Keratinocyte (primary cell): ENCODE data around the gene LDLRAD4. TPM values are rescaled to one million over a fixed set of nuclear protein-coding genes. Genes with fewer than 3 reads are reported as not detected.

Experiments
- DNase-seq: peaks from one replicate; pipeline ENCODE4 v3.0.0-alpha.2; 2011; ENCODE audit warnings: low read depth, missing footprints, low spot score
- FAIRE-seq: peaks from 2 replicates; lab custom pipeline; 2011; peaks lifted over from hg19 to GRCh38; lab: Jason Lieb, UNC
- H2AFZ ChIP-seq: 2 replicates; pipeline ENCODE4 v1.6.0; 2012; ENCODE audit warnings: low read length, control low read depth, inconsistent platforms; ENCODE audit not compliant: control insufficient read depth
- H3K27ac ChIP-seq: 2 replicates; pipeline ENCODE4 v1.5.1; 2011; ENCODE audit warnings: low read length; ENCODE audit not compliant: control insufficient read depth, insufficient read depth
- H3K27me3 ChIP-seq: 3 replicates; pipeline ENCODE4 v1.6.0; 2011; ENCODE audit warnings: low read length; ENCODE audit not compliant: control insufficient read depth, insufficient read depth; ENCODE audit errors: extremely low read depth
- H3K36me3 ChIP-seq, 2 experiments: 2 replicates in 1 of 2; 3 replicates in 1 of 2; pipeline ENCODE4 v1.5.1; 2011; ENCODE audit warnings: low read length in 2 of 2, mild to moderate bottlenecking in 1 of 2; ENCODE audit not compliant: control insufficient read depth in 2 of 2, insufficient read depth in 2 of 2; ENCODE audit errors: extremely low read depth in 1 of 2
- H3K4me1 ChIP-seq: 3 replicates; pipeline ENCODE4 v1.5.1; 2011; ENCODE audit warnings: low read length; ENCODE audit not compliant: control insufficient read depth, insufficient read depth; ENCODE audit errors: extremely low read depth
- H3K4me2 ChIP-seq: 3 replicates; pipeline ENCODE4 v1.6.0; 2011; ENCODE audit warnings: low read depth, low read length; ENCODE audit not compliant: control insufficient read depth, insufficient read depth; ENCODE audit errors: extremely low read depth
- H3K4me3 ChIP-seq, 3 experiments: fragments of 200-600 bp in 1 of 3; sonication (generic) in 1 of 3; 2 replicates in 2 of 3; 3 replicates in 1 of 3; pipeline ENCODE4 v1.5.1; 2011 to 2016; ENCODE audit warnings: low read length in 3 of 3, mild to moderate bottlenecking in 3 of 3, control low read depth in 2 of 3, inconsistent platforms in 1 of 3, low read depth in 1 of 3, mixed read lengths in 1 of 3, mixed run types in 1 of 3, moderate library complexity in 1 of 3; ENCODE audit not compliant: control insufficient read depth in 2 of 3, insufficient read depth in 2 of 3; ENCODE audit errors: extremely low read depth in 1 of 3
- H3K79me2 ChIP-seq: 2 replicates; pipeline ENCODE4 v1.6.0; 2012; ENCODE audit warnings: low read length; ENCODE audit not compliant: control insufficient read depth, insufficient read depth
- H3K9ac ChIP-seq: 3 replicates; pipeline ENCODE4 v1.6.0; 2011; ENCODE audit warnings: low read length; ENCODE audit not compliant: control insufficient read depth, insufficient read depth; ENCODE audit errors: extremely low read depth
- H3K9me1 ChIP-seq: 3 replicates; pipeline ENCODE4 v1.6.0; 2011; ENCODE audit warnings: low read length; ENCODE audit not compliant: control insufficient read depth, insufficient read depth; ENCODE audit errors: extremely low read depth
- H3K9me3 ChIP-seq: 2 replicates; pipeline ENCODE4 v1.5.1; 2012; ENCODE audit warnings: low read depth, low read length; ENCODE audit not compliant: control insufficient read depth
- H4K20me1 ChIP-seq: 3 replicates; pipeline ENCODE4 v1.6.0; 2011; ENCODE audit warnings: low read length; ENCODE audit not compliant: control insufficient read depth, insufficient read depth; ENCODE audit errors: extremely low read depth
- CTCF ChIP-seq, 3 experiments: IDR thresholded peaks in 1 of 3; conservative IDR thresholded peaks in 1 of 3; optimal IDR thresholded peaks in 1 of 3; 2 replicates in 2 of 3; 3 replicates in 1 of 3; pipeline versions ENCODE3 to v1.5.1; 2011; ENCODE audit warnings: low read length in 3 of 3, mild to moderate bottlenecking in 3 of 3, moderate library complexity in 2 of 3, control low read depth in 1 of 3, inconsistent platforms in 1 of 3; ENCODE audit not compliant: insufficient read depth in 2 of 3; ENCODE audit errors: extremely low read depth in 1 of 3
- EZH2 ChIP-seq: IDR thresholded peaks from one replicate; pipeline ENCODE4 v1.6.1; 2012; ENCODE audit warnings: inconsistent platforms, mild to moderate bottlenecking, low read length, moderate library complexity
- dilution Hi-C: fragments of 300-500 bp; cut with MboI; formaldehyde crosslinking; loops from one replicate; pipeline ENCODE4 v1.7.0; 2020; ENCODE audit warnings: low sequenced_read_pairs; ENCODE audit not compliant: extremely low pct_ligation_motif_present
- polyA plus RNA-seq, 5 experiments: library from polyadenylated mRNA; depleted of rRNA in 3 of 5; stranded (reverse) in 3 of 5; stranded (forward) in 1 of 5; unstranded in 1 of 5; fragments of >200 nt; gene quantifications; 1 replicate in 1 of 5; 2 replicates in 3 of 5; 3 replicates in 1 of 5; pipeline versions ENCODE4 v1.2.1 to v1.2.3, GENCODE V29; 2011 to 2012; ENCODE audit warnings: missing spikeins in 2 of 5, low read depth in 1 of 5, low replicate concordance in 1 of 5

Gene LDLRAD4
- polyA plus RNA-seq, 1 donor (not counting 4 experiments of a cell fraction or from before 2014, with no cell fraction given): not detected

- H3K27ac ChIP-seq: no peak overlapping the region
- H3K79me2 ChIP-seq: no peaks in the 10 kb centered on the region
- no peak overlapping the region for H3K4me3 ChIP-seq
- no peaks in the 10 kb centered on the region for H3K27me3 ChIP-seq
- no peaks in the 10 kb centered on the region for H3K9me3 ChIP-seq
- no peaks in the 10 kb centered on the region for H3K9me1 ChIP-seq
- no peak overlapping the region for H2AFZ ChIP-seq
- TF ChIP-seq EZH2 (no peak), CTCF (optimal IDR thresholded peaks at IDR 0.05 in 1 of 3, IDR thresholded peaks at IDR 0.05 in 1 of 3, conservative IDR thresholded peaks at IDR 0.05 in 1 of 3; ENCODE audit: extremely low read depth in 1 of 3, insufficient read depth in 2 of 3, low read length in 3 of 3) (no peak)
- no peak overlapping the region for H3K9ac ChIP-seq
- no peak overlapping the region for H3K4me2 ChIP-seq
- no peak for DNase-seq
- FAIRE-seq: no peak
- dilution Hi-C loops: no loop called here
- H4K20me1 ChIP-seq: no peaks in the 10 kb centered on the region
- no peaks in the 10 kb centered on the region for H3K36me3 ChIP-seq
- H3K4me1 ChIP-seq: no peaks in the 10 kb centered on the region
Measured at GRCh38 chr18:13545955-13546354, 327.4 kb downstream of the LDLRAD4 start.

DNA sequence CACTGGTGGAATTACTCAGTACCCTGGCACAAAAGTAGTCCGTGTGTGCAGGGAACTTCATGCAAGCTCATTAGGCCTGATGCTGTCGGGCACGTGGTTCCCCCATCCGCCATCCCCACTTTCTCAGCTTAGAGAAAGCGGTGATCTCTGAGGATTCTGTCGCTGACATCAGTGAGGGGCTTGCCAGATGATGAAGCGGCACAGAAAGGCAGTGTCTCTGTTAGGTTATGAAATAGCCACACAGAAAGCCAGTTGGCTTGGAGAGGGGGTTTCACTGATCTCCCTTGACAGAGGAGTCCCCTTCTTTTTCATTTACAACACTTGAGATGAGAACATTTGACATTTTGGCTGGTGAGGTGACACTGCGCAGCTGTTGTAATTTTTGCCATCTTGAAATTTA is 328.1 kb downstream of the LDLRAD4 start:
- dilution Hi-C loops: no loop called here

More for the DNA sequence above, 328.1 kb downstream of the LDLRAD4 start:
- Histone ChIP-seq H3K4me1 (no peaks in the 10 kb centered on the region), H3K36me3 (no peaks in the 10 kb centered on the region), H3K27me3 (no peaks in the 10 kb centered on the region), H3K27ac (no peak overlapping the region), H3K9me1 (no peaks in the 10 kb centered on the region), H3K79me2 (no peaks in the 10 kb centered on the region), H3K4me3 (no peak overlapping the region), H2AFZ (no peak overlapping the region), H3K9me3 (no peaks in the 10 kb centered on the region), H3K9ac (no peak overlapping the region), H4K20me1 (no peaks in the 10 kb centered on the region), H3K4me2 (no peak overlapping the region)
- DNase-seq (no peak), FAIRE-seq (no peak)
- TF ChIP-seq CTCF (optimal IDR thresholded peaks at IDR 0.05 in 1 of 3, IDR thresholded peaks at IDR 0.05 in 1 of 3, conservative IDR thresholded peaks at IDR 0.05 in 1 of 3; ENCODE audit: extremely low read depth in 1 of 3, insufficient read depth in 2 of 3, low read length in 3 of 3) (no peak), EZH2 (no peak)
